ENCODE measurements around the gene DGAT2L6. TPM values are rescaled to one million over a fixed set of nuclear protein-coding genes. Genes with fewer than 3 reads are reported as not detected.
"Not testable (repeated sequence)": the region's sequence is repeated elsewhere in the genome, so short reads cannot be mapped to it uniquely, and the experiment has no call there.

Gene DGAT2L6
- total and polyA plus RNA-seq, 12 donors: not detected

- H3K4me3 ChIP-seq: no peak overlapping the region
- H3K4me1 ChIP-seq: no peaks in the 10 kb centered on the region
- 6 to 10% methylated on average over 12 of the region's 12 CpGs for WGBS, 2 donors
- H3K27me3 ChIP-seq: peaks cover 0 to 24% (median 0%) of the 10 kb centered on the region in 7 donors
- H3K9me3 ChIP-seq: peaks cover 0 to 4% (median 0%) of the 10 kb centered on the region in 11 donors
- peak in 1 of 2 donors; percentile 19 for DNase-seq
- H3K27ac ChIP-seq: no peak overlapping the region
- ATAC-seq: peak in 2 of 8 donors; percentile 34 to 41
- intact Hi-C loops (cut with DNase I): loop anchor here in 3 of 10 donors (2.0 to 10.0 kb wide), 3 partner anchors 65 to 236 kb away; partner anchors contain the start of genes GDPD2 (in 1 of the 3) and P2RY4 (in 1 of the 3)
- H3K36me3 ChIP-seq: no peaks in the 10 kb centered on the region
- TF ChIP-seq CTCF (IDR thresholded peaks at IDR 0.05): peak; percentile 23 to 70 (median 53)
Observed at GRCh38 chrX:70196961-70197720, 19.9 kb downstream of the DGAT2L6 start.

- peaks cover 0 to 35% (median 0%) of the 10 kb centered on the region in 7 donors for H3K27me3 ChIP-seq
- TF ChIP-seq CTCF (IDR thresholded peaks at IDR 0.05): no peak
- H3K4me1 ChIP-seq: no peaks in the 10 kb centered on the region
- H3K36me3 ChIP-seq: no peaks in the 10 kb centered on the region
- no peak for ATAC-seq
- no peak overlapping the region for H3K4me3 ChIP-seq
- H3K27ac ChIP-seq: no peak overlapping the region
- H3K9me3 ChIP-seq: no peaks in the 10 kb centered on the region
- WGBS, 2 donors: 84 to 91% methylated on average over 5 of the region's 5 CpGs
- intact Hi-C loops (cut with DNase I): no loop called here
- DNase-seq: no peak
Observed at GRCh38 chrX:70201732-70202131, 24.4 kb downstream of the DGAT2L6 start.

- Histone ChIP-seq H3K4me1 (no peaks in the 10 kb centered on the region), H3K9me3 (no peaks in the 10 kb centered on the region), H3K27me3 (peaks cover 0 to 9% (median 0%) of the 10 kb centered on the region in 7 donors), H3K27ac (no peak overlapping the region), H3K36me3 (no peaks in the 10 kb centered on the region), H3K4me3 (no peak overlapping the region)
- no peak for ATAC-seq
- DNase-seq: no peak
- intact Hi-C loops (cut with DNase I): no loop called here
- no peak for TF ChIP-seq CTCF (IDR thresholded peaks at IDR 0.05)
Observed at GRCh38 chrX:70208479-70208878, 31.2 kb downstream of the DGAT2L6 start.

- ATAC-seq: not testable (repeated sequence)
Observed at GRCh38 chrX:70209570-70209969, 32.3 kb downstream of the DGAT2L6 start.

More at GRCh38 chrX:70209570-70209969, 32.3 kb downstream of the DGAT2L6 start:
- intact Hi-C loops (cut with DNase I); DNase-seq; H3K27me3 ChIP-seq; H3K4me1 ChIP-seq; H3K4me3 ChIP-seq; H3K27ac ChIP-seq; H3K36me3 ChIP-seq; H3K9me3 ChIP-seq: not testable (repeated sequence)
- 54 to 61% methylated on average over 6 of the region's 6 CpGs for WGBS, 2 donors

All from heart right ventricle (tissue), 16 donors.